Liver (tissue), 9 donors: ENCODE results near the gene RESP18. TPM values are rescaled to one million over a fixed set of nuclear protein-coding genes. Genes with fewer than 3 reads are reported as not detected.

Experiments
- DNase-seq: peaks from one replicate; pipeline ENCODE4 v3.0.0-alpha.2; 2017; ENCODE audit warnings: low spot score
- H3K27ac ChIP-seq, 2 donors: one replicate each; pipeline ENCODE4 v1.7.0; 2013; ENCODE audit warnings: inconsistent platforms in 2 of 2, low read length in 2 of 2, control low read depth in 1 of 2, low read depth in 1 of 2, mild to moderate bottlenecking in 1 of 2
- H3K27me3 ChIP-seq, 4 donors: one replicate each; pipeline versions ENCODE4 v1.6.1 to v1.7.0; 2013; ENCODE audit warnings: low read length in 3 of 4, inconsistent platforms in 1 of 4, mild to moderate bottlenecking in 1 of 4, moderate library complexity in 1 of 4; ENCODE audit not compliant: control insufficient read depth in 4 of 4, insufficient read depth in 4 of 4
- H3K36me3 ChIP-seq, 4 donors: one replicate each; pipeline versions ENCODE4 v1.6.1 to v1.7.0; 2013; ENCODE audit warnings: low read length in 3 of 4, mild to moderate bottlenecking in 3 of 4, low read depth in 1 of 4, moderate library complexity in 1 of 4; ENCODE audit not compliant: control insufficient read depth in 4 of 4, insufficient read depth in 3 of 4
- H3K4me1 ChIP-seq, 4 donors: one replicate each; pipeline versions ENCODE4 v1.6.1 to v1.7.0; 2013; ENCODE audit warnings: low read length in 3 of 4, mild to moderate bottlenecking in 3 of 4, moderate library complexity in 1 of 4; ENCODE audit not compliant: control insufficient read depth in 4 of 4, insufficient read depth in 4 of 4
- H3K4me3 ChIP-seq, 3 donors: one replicate each; pipeline versions ENCODE4 v1.6.1 to v1.7.0; 2013; ENCODE audit warnings: low read length in 3 of 3, control low read depth in 1 of 3, low read depth in 1 of 3, mild to moderate bottlenecking in 1 of 3
- H3K9ac ChIP-seq, 2 donors: one replicate each; pipeline ENCODE4 v1.7.0; 2013; ENCODE audit warnings: low read length in 2 of 2, mild to moderate bottlenecking in 2 of 2, moderate library complexity in 2 of 2, control low read depth in 1 of 2, low read depth in 1 of 2
- H3K9me3 ChIP-seq, 4 donors: one replicate each; pipeline versions ENCODE4 v1.6.1 to v1.7.0; 2013; ENCODE audit warnings: low read length in 3 of 4; ENCODE audit not compliant: control insufficient read depth in 4 of 4
- ATF3 ChIP-seq: IDR thresholded peaks from 2 replicates; pipeline ENCODE4 v1.6.1; 2016; ENCODE audit warnings: antibody characterized with exemption
- CTCF ChIP-seq: fragments of 150-350 bp; IDR thresholded peaks from 2 replicates; pipeline ENCODE4 v1.5.1; 2017; ENCODE audit warnings: improper control_type of control experiment, low read depth, low read length; ENCODE audit not compliant: missing input control
- EGR1 ChIP-seq, 2 donors: IDR thresholded peaks; 2 replicates each; pipeline ENCODE4 v1.6.1; 2016 to 2018; ENCODE audit warnings: antibody characterized with exemption in 2 of 2, low read depth in 2 of 2
- FOXA1 ChIP-seq: IDR thresholded peaks from 2 replicates; pipeline ENCODE4 v1.6.1; 2016; ENCODE audit warnings: antibody characterized with exemption
- FOXA2 ChIP-seq: IDR thresholded peaks from 2 replicates; pipeline ENCODE4 v1.6.1; 2016; ENCODE audit warnings: antibody characterized with exemption
- GABPA ChIP-seq, 2 donors: IDR thresholded peaks in 1 of 2; conservative IDR thresholded peaks in 1 of 2; 2 replicates each; pipeline ENCODE4 v1.6.1; 2016; ENCODE audit warnings: antibody characterized with exemption in 2 of 2, mild to moderate bottlenecking in 1 of 2, moderate library complexity in 1 of 2
- HNF4A ChIP-seq, 2 donors: conservative IDR thresholded peaks; 2 replicates each; pipeline ENCODE4 v1.6.1; 2016; ENCODE audit warnings: antibody characterized with exemption in 2 of 2, mild to moderate bottlenecking in 2 of 2
- HNF4G ChIP-seq: IDR thresholded peaks from 2 replicates; pipeline ENCODE4 v1.6.1; 2016; ENCODE audit warnings: antibody characterized with exemption
- JUND ChIP-seq, 2 donors: IDR thresholded peaks; 2 replicates each; pipeline ENCODE4 v1.6.1; 2016; ENCODE audit warnings: antibody characterized with exemption in 2 of 2
- MAX ChIP-seq: IDR thresholded peaks from 2 replicates; pipeline ENCODE4 v1.6.1; 2016; ENCODE audit warnings: antibody characterized with exemption
- NR2F2 ChIP-seq: IDR thresholded peaks from 2 replicates; pipeline ENCODE4 v1.6.1; 2016; ENCODE audit warnings: antibody characterized with exemption
- RAD21 ChIP-seq, 2 donors: IDR thresholded peaks; 2 replicates each; pipeline ENCODE4 v1.6.1; 2016; ENCODE audit warnings: antibody characterized with exemption in 2 of 2, mild to moderate bottlenecking in 2 of 2
- REST ChIP-seq: IDR thresholded peaks from 2 replicates; pipeline ENCODE4 v1.6.1; 2016; ENCODE audit warnings: antibody characterized with exemption, mild to moderate bottlenecking
- RXRA ChIP-seq, 2 donors: IDR thresholded peaks; 2 replicates each; pipeline ENCODE4 v1.6.1; 2017 to 2018; ENCODE audit warnings: antibody characterized with exemption in 2 of 2, mild to moderate bottlenecking in 1 of 2
- SP1 ChIP-seq: IDR thresholded peaks from 2 replicates; pipeline ENCODE4 v1.6.1; 2018; ENCODE audit warnings: antibody characterized with exemption, mild to moderate bottlenecking
- TAF1 ChIP-seq: conservative IDR thresholded peaks from 2 replicates; pipeline ENCODE4 v1.6.1; 2016; ENCODE audit warnings: antibody characterized with exemption, mild to moderate bottlenecking
- YY1 ChIP-seq: IDR thresholded peaks from 2 replicates; pipeline ENCODE4 v1.6.1; 2016; ENCODE audit warnings: antibody characterized with exemption, mild to moderate bottlenecking
- ZBTB33 ChIP-seq: IDR thresholded peaks from 2 replicates; pipeline ENCODE4 v1.6.1; 2016; ENCODE audit warnings: antibody characterized with exemption
- WGBS: extraction: QIAGEN DNeasy Blood & Tissue Kit; methylation state at CpG from one replicate; pipeline ENCODE4 v1.1.7; 2013; 5-methylcytosine and 5-hydroxymethylcytosine counted together
- polyA plus RNA-seq, 2 donors: library from polyadenylated mRNA; stranded (reverse) in 1 of 2; unstranded in 1 of 2; fragments of 200-250 nt in 1 of 2; fragments of >200 nt in 1 of 2; fragmentation: Nextera tagmentation in 1 of 2; extraction: Ambion mirVana in 1 of 2; gene quantifications; one replicate each; pipeline versions ENCODE4 v1.2.1 to v1.2.3, GENCODE V29; 2013 to 2015
- total RNA-seq, 2 donors: library from RNA; depleted of rRNA; stranded (reverse); fragments of >200 nt; gene quantifications; one replicate each; pipeline ENCODE4 v1.2.3, GENCODE V29; 2014
- donor health status: healthy.
- donor health status: healthy.
- donor health status: healthy.
- donor health status: healthy.
- donor health status: healthy.

Gene RESP18
- total and polyA plus RNA-seq, 4 donors = not detected

- WGBS = 80% methylated on average over 7 of the region's 7 CpGs
- Histone ChIP-seq H3K4me1 (peaks cover 0 to 4% (median 3%) of the 10 kb centered on the region in 4 donors), H3K36me3 (peaks cover 0 to 3% (median 0%) of the 10 kb centered on the region in 4 donors), H3K27me3 (no peaks in the 10 kb centered on the region), H3K4me3 (no peak overlapping the region), H3K9me3 (no peaks in the 10 kb centered on the region), H3K9ac (no peak overlapping the region), H3K27ac (no peak overlapping the region)
- DNase-seq = no peak
- no peak for TF ChIP-seq EGR1 (IDR thresholded peaks at IDR 0.05; ENCODE audit: low read depth in 2 of 2)
- TF ChIP-seq CTCF = no peak
- TF ChIP-seq SP1 = no peak
- no peak for TF ChIP-seq YY1
- TF ChIP-seq MAX = no peak
- no peak for TF ChIP-seq ATF3
- no peak for TF ChIP-seq HNF4A (conservative IDR thresholded peaks at IDR 0.05)
- TF ChIP-seq TAF1 = no peak
- TF ChIP-seq HNF4G = no peak
- no peak for TF ChIP-seq RXRA (IDR thresholded peaks at IDR 0.05)
- TF ChIP-seq RAD21 (IDR thresholded peaks at IDR 0.05) = no peak
- TF ChIP-seq REST = no peak
- no peak for TF ChIP-seq NR2F2
- TF ChIP-seq JUND (IDR thresholded peaks at IDR 0.05) = no peak
These were observed 41.1 kb downstream of the RESP18 start for GRCh38 chr2:219291394-219291793.

GRCh38 chr2:219290381-219291171 lies 42.0 kb downstream of the RESP18 start:
- Histone ChIP-seq H3K36me3 (peaks cover 0 to 4% (median 1%) of the 10 kb centered on the region in 4 donors), H3K27me3 (no peaks in the 10 kb centered on the region), H3K27ac (no peak overlapping the region), H3K4me3 (no peak overlapping the region), H3K9me3 (no peaks in the 10 kb centered on the region), H3K9ac (no peak overlapping the region), H3K4me1 (peaks cover 0 to 4% (median 3%) of the 10 kb centered on the region in 4 donors)
- WGBS = 91% methylated on average over 16 of the region's 16 CpGs
- no peak for DNase-seq
- TF ChIP-seq HNF4A (conservative IDR thresholded peaks at IDR 0.05) = no peak
- no peak for TF ChIP-seq TAF1
- no peak for TF ChIP-seq ZBTB33
- TF ChIP-seq FOXA1 = no peak
- no peak for TF ChIP-seq REST
- no peak for TF ChIP-seq MAX
- no peak for TF ChIP-seq JUND (IDR thresholded peaks at IDR 0.05)
- no peak for TF ChIP-seq ATF3
- TF ChIP-seq SP1 = no peak
- TF ChIP-seq FOXA2 = no peak
- TF ChIP-seq GABPA (IDR thresholded peaks at IDR 0.05 in 1 of 2, conservative IDR thresholded peaks at IDR 0.05 in 1 of 2) = no peak
- no peak for TF ChIP-seq EGR1 (IDR thresholded peaks at IDR 0.05; ENCODE audit: low read depth in 2 of 2)
